Right renal cortex interstitium (tissue), 3 donors: ENCODE data around the gene GASK1A. TPM values are rescaled to one million over a fixed set of nuclear protein-coding genes. Genes with fewer than 3 reads are reported as not detected.

ENCODE experiments used
- DNase-seq, 3 donors: peaks; one replicate each; pipeline ENCODE4 v3.0.0-alpha.2; 2013; ENCODE audit warnings: low read depth in 3 of 3, low spot score in 2 of 3
- polyA plus RNA-seq, 3 donors: library from polyadenylated mRNA; unstranded; fragments of 120-200 nt; gene quantifications; one replicate each; pipeline ENCODE4 v1.2.1, GENCODE V29; 2013; ENCODE audit not compliant: insufficient read length in 3 of 3

GASK1A gene
- polyA plus RNA-seq, 3 donors, result 3.1 to 4.0 (median 3.6) TPM

- no peak for DNase-seq
These were observed 33.1 kb downstream of the GASK1A start for GRCh38 chr3:43012174-43012573.

DNA sequence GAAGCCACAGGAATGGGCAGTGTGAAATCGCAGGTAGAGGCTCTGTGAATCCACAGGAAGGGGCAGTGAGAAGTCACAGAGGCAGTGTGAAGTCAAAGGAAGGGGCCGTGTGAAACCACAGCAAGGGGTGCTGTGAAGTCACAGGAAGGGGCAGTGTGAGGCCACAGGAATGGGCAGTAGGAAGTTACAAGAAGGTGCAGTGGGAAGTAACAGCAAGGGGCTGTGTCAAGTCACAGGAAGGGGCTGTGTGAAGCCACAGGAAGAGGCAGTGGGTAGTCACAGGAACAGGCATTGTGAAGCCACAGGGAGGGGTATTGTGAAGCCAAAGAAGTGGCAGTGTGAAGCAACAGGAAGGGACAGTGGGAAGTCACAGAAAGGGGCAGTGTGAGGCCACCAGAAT lies 34.1 kb downstream of the GASK1A start:
- DNase-seq, result no peak

DNA sequence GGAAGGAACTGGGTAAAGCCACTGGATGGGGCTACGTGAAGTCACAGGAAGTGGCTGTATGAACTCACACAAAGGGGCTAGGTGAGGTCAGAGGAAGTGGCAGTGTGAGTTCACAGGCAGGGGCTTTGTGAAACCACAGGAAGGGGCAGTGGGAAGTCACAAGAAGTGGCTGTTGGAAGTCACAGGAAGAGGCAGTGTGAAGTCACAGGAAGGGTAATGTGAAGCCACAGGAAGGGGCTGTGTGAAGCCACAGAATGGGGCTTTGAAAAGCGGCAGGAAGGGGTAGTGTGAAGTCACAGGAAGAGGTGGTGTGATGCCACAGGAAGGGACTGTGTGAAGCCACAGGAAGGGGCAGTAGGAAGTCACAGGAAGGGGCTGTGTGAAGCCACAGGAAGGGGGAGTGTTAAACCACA lies 34.6 kb downstream of the GASK1A start:
- DNase-seq, result no peak

DNA sequence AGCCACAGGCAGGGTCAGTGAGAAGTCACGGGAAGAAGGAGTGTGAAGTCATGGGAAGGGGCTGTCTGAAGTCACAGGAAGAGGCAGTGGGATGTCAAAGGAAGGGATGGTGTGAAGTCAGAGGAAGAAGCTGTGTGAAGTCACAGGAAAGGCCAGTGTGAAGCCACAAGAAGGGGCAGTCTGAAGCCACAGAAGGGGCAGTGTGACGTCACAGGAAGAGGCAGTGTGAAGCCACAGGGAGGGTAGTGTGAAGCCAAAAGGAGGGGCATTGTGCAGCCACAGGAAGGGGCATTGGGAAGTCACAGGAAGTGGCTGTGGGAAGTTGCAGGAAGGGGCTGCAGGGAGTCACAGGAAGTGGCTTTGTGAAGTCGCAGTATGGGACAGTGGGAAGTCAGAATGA lies 35.1 kb downstream of the GASK1A start:
- DNase-seq, result no peak

DNA sequence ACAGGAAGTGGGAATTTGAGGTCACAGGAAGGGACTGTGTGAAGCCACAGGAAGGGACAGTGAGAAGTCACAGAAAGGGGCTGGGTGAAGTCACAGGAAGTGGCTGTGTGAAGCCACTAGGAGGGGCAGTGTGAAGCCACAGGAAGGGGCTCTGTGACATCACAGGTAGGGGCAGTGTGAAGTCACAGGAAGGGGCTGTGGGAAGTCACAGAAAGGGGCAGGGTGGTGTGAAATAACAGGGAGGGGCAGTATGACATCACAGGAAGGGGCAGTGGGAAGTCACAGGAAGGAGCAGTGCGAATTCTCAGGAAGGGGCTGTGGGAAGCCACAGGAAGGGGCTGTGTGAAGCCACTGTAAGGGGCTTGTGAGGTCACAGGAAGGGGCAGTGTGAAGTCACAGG lies 35.8 kb downstream of the GASK1A start:
- no peak for DNase-seq

DNA sequence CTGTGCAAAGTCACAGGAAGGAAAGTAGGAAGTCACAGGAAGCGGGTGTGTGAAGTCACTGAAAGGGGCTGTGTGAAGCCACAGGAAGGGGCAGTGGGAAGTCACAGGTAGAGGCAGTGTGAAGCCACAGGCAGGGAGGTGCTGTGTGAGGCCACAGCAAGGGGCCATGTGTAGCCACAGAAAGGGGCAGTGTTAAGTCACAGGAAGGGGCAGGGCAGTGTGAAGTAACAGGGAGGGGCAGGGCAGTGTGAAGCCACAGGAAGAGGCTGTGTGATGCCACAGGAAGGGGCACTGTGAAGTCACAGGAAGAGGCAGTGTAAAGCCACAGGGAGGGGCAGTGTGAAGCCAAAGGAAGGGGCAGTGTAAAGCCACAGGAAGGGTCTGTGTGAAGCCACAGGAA lies 36.5 kb downstream of the GASK1A start:
- DNase-seq, result no peak

DNA sequence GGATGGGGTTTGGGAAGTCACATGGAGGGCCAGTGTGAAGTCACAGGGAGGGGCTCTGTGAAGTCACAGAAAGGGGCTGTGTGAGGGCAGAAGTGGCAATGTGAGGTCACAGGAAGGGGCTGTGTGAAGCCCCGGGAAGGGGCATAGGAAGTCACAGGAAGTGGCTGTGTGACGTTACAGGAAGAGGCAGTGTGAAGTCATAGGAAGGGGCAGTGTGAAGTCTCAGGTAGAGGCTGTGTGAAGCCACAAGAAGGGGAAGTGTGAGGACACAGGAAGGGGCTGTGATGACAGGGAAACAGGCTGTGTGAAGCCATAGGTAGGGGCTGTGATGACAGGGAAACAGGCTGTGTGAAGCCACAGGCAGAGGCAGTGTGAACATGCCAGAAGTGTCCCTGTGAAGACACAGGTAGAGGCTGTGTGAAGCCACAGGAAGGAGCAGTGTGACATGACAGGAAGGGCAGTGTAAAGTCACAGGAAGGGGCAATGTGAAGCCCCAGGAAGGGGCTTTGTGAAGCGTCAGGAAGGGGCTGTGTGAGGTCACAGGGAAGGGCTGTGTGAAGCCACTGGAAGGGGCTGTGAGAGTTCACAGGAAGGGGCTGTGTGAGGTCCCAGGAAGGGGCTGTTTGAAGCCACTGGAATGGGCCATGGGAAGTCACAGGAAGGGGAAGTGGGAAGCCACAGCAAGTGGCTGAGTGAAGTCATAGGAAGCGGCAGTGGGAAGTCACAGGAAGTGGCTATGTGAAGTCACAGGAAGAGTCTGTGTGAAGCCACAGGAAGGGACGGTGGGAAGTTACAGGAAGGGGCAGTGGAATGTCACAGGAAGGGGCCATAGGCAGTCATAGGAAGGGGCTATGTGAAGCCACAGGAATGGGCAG lies 37.1 kb downstream of the GASK1A start:
- no peak for DNase-seq

DNA sequence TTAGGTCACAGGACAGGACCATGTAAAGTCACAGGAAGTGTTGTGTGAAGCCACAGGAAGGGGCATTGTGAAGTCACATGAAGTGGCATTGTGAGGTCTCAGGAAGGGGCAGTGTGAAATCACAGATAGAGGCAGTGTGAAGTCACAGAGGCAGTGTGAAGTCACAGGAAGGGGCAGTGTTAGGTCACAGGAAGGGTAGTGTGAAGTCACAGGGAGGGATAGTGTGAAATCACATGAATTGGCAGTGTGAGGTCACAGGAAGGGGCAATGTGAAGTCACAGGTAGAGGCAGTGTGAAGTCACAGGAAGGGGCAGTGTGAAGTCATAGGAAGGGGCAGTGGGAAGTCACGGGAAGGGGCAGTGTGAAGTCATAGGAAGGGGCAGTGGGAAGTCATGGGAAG lies 37.9 kb downstream of the GASK1A start:
- DNase-seq, result no peak

GRCh38 chr3:43017593-43018195 lies 38.6 kb downstream of the GASK1A start:
- DNase-seq, result no peak

GRCh38 chr3:43018246-43018645 lies 39.1 kb downstream of the GASK1A start:
- no peak for DNase-seq

GRCh38 chr3:43019006-43019809 lies 40.1 kb downstream of the GASK1A start:
- DNase-seq, result no peak

- no peak for DNase-seq
These were observed 40.7 kb downstream of the GASK1A start for GRCh38 chr3:43019826-43020225.

DNA sequence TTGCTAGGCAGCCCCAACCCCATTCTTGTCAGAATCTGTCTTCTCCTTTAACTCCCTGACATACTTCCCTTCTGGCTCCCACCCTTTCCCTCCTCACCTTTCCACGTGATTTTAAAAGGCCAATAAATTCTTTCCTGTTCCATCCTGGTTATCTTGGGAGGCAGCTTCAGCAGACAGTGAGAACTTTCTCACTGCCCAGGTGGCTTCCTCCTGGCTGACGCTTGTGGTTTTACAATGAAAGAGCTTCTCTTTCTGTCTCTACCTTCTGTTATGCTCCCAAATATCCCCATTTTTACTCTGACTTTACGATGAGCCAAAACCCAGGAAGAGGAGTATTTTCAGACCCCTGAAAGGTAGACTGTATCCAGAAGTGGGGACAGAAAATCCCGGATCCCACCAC lies 42.1 kb downstream of the GASK1A start:
- DNase-seq, result no peak

DNA sequence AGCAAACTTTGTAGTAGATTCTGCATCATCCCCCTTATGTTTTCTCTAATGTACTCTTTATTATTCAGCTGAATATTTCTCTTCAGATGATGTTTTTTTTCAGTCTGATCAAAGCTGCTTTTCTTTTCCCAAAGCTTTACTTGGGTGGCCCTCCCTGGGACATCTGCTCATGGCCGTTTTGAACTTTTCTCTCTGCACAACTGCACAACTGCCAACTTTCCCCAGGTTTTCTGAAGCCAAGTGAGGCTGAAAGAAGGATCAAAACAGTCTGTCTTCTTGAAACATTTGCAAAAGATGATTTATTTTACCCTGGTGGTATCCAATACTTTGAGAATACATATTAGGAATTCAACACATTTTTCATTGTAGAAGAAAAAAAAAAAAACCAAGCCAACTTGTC lies 43.0 kb downstream of the GASK1A start:
- DNase-seq, result no peak

- DNase-seq, result no peak
These were observed 44.0 kb downstream of the GASK1A start for GRCh38 chr3:43023066-43023465.

- DNase-seq, result no peak
These were observed 44.6 kb downstream of the GASK1A start for GRCh38 chr3:43023746-43024145.

- DNase-seq, result no peak
These were observed 45.2 kb downstream of the GASK1A start for GRCh38 chr3:43024181-43024885.

GRCh38 chr3:43025423-43025822 lies 46.3 kb downstream of the GASK1A start:
- no peak for DNase-seq

- no peak for DNase-seq
These were observed 48.9 kb downstream of the GASK1A start for GRCh38 chr3:43028001-43028400.

DNA sequence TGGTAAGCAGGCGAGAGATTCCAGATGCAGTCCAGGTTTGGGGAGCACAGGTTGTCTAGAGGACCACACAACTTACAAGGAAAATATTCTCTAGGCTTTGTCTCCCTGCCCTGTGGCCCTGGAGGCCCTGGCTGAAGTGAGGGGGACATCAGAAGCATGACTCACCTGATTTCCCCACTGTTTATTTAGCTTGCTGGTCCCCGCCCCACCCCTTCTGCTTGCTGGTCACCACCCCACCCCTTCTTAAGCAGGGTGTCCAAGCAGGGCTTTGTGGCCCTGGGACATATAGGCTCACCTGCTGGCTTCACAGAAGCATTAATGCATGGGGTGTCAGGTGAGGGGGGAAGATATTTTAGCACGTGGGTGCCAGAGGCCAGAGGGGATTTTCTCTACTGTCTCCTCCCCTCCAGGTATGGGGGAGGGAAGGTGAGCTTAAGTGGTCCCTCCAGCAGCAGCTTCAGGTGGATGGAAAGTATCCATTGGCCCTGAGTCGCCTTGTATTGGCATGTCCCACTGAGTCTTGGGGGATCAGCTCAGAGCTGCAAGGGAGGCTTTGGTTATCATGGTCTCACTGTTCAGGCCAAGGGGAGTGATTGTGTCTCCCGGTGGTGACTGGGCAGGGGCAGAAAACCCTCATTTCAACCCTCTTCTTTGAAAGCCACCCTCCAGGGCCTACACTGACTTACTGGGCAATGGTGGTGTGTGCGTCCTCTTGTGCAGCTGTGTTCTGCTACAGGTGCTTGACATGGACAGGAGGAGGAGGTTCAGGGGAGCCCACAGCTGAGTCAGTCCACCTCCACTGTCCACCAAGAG lies 49.8 kb downstream of the GASK1A start:
- DNase-seq, result no peak
